Left cardiac atrium (tissue), 4 donors: Measurements from ENCODE around the gene SLC35G1. TPM values are rescaled to one million over a fixed set of nuclear protein-coding genes. Genes with fewer than 3 reads are reported as not detected.
A peak's percentile ranks its signal among the peaks of the same experiment; 100 is the strongest.

Experiments used
- ATAC-seq, 2 donors: fragments of 200-7000 bp; cut with Tn5 transposase; one replicate each; pipeline ENCODE4 v1.9.1; 2020; ENCODE audit warnings: mild to moderate bottlenecking in 2 of 2, moderate library complexity in 2 of 2
- DNase-seq: peaks from one replicate; pipeline ENCODE4 v3.0.0-alpha.2; 2020
- intact Hi-C, 2 donors: fragments of 100-400 bp; cut with DNase I; formaldehyde crosslinking; loops; one replicate each; pipeline versions ENCODE4 v1.14.1 to v1.15.1; 2022 to 2023
- total RNA-seq, 2 donors: library from RNA; stranded (reverse); fragmentation: NEBNext Ultra II Directional; extraction: Animal tissue kit (Norgen Biotek cat#: 25700); gene quantifications; one replicate each; pipeline ENCODE4 v1.2.1, GENCODE V29; 2021
- donor health status: DM: no; HTN: yes; CAD: no.
- donor health status: DM: no; HTN: yes; CAD: no; lungs with severe emphysema.
- donor health status: DM: yes; HTN: yes; CAD: no.
- donor health status: Dilated cardiomyopathy.

SLC35G1 gene
- total RNA-seq, 2 donors from 2014 or later, result 5.1 to 6.3 TPM

GRCh38 chr10:93938140-93938539 is 44.4 kb downstream of the SLC35G1 start:
- ATAC-seq (no peak), DNase-seq (no peak)
- intact Hi-C loops, result no loop called here

GRCh38 chr10:93940881-93941280 is 47.1 kb downstream of the SLC35G1 start:
- intact Hi-C loops, result no loop called here
- no peak for ATAC-seq
- no peak for DNase-seq

- ATAC-seq, result peak; percentile 17 to 38
- intact Hi-C loops, result no loop called here
- no peak for DNase-seq
These were observed 47.8 kb downstream of the SLC35G1 start for GRCh38 chr10:93941606-93942005.

GRCh38 chr10:93945819-93946218 is 52.0 kb downstream of the SLC35G1 start:
- DNase-seq (no peak), ATAC-seq (peak in 1 of 2 donors; percentile 41)
- intact Hi-C loops, result no loop called here

- ATAC-seq, result peak; percentile 92 to 95
- intact Hi-C loops, result no loop called here
- peak; percentile 56 for DNase-seq
These were observed 53.3 kb downstream of the SLC35G1 start for GRCh38 chr10:93947055-93947454.

- peak in 1 of 2 donors; percentile 10 for ATAC-seq
- no peak for DNase-seq
- intact Hi-C loops, result no loop called here
These were observed 53.7 kb downstream of the SLC35G1 start for GRCh38 chr10:93947524-93947923.

GRCh38 chr10:93951905-93952304 is 58.1 kb downstream of the SLC35G1 start:
- peak; percentile 48 to 65 for ATAC-seq
- intact Hi-C loops, result no loop called here
- no peak for DNase-seq

Other genes with a start within 250 kb of the SLC35G1 start
- gene FRA10AC1, start 191.4 kb upstream of the SLC35G1 start, total RNA-seq, result 10 to 100 TPM; 14.8 to 16.5 TPM
- under 1 TPM in 1 of 2 donors, not detected in 1; 0.27 TPM for gene LGI1, start 136.0 kb upstream of the SLC35G1 start, total RNA-seq
- 10 to 100 TPM; 15.2 to 25.7 TPM for gene PLCE1, start 100.0 kb downstream of the SLC35G1 start, total RNA-seq